VCaP (cell line): ENCODE results near the gene ZC3H13.

Experiments
- H3K27ac ChIP-seq: fragments of 450-650 bp; 2 replicates; pipeline ENCODE4 v1.5.1; 2017
- TF ChIP-seq, protein P1 (sequence below): fragments of 450-650 bp; conservative IDR thresholded peaks from 2 replicates; pipeline ENCODE4 v1.5.1; 2017; ENCODE audit warnings: mild to moderate bottlenecking, moderate library complexity

Gene ZC3H13

DNA sequence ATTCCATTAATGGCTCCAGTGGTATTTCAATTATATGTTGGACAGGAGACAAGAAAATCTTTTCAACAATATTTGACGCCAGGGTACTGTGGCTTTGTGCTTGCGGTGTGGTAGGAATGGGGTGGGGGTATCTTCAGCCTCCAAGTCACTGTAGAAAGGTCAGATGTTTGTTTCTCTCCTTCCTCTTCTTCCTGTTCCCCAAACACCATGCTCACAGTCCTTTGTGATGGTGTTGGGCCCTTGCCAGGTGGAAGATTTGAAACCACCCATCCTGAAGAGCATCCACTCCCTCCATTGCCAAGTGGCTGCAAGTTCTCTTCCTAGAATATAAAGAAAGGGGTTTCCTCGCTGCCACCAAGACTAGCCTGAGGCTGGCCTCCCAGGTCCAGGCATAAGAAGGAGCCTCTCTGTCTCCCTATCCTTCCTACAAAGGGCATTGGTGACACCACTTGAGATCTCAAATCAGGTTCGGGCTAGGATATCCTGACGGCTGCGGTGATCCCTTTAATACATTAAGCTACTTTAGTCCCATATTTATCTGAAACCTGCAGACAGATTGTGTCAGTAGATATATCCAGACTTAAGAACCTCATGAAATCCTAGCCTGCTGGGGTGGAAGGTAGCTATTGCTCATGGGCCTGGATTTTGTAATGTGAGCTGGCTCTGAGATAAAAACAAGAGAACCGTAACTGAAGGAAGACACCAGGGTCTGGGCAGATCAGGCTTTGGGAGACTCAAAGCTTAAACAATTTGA is 136.7 kb downstream of the ZC3H13 start:
- TF ChIP-seq, protein P1, sequence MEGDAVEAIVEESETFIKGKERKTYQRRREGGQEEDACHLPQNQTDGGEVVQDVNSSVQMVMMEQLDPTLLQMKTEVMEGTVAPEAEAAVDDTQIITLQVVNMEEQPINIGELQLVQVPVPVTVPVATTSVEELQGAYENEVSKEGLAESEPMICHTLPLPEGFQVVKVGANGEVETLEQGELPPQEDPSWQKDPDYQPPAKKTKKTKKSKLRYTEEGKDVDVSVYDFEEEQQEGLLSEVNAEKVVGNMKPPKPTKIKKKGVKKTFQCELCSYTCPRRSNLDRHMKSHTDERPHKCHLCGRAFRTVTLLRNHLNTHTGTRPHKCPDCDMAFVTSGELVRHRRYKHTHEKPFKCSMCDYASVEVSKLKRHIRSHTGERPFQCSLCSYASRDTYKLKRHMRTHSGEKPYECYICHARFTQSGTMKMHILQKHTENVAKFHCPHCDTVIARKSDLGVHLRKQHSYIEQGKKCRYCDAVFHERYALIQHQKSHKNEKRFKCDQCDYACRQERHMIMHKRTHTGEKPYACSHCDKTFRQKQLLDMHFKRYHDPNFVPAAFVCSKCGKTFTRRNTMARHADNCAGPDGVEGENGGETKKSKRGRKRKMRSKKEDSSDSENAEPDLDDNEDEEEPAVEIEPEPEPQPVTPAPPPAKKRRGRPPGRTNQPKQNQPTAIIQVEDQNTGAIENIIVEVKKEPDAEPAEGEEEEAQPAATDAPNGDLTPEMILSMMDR = no peak
- no peak overlapping the region for H3K27ac ChIP-seq

DNA sequence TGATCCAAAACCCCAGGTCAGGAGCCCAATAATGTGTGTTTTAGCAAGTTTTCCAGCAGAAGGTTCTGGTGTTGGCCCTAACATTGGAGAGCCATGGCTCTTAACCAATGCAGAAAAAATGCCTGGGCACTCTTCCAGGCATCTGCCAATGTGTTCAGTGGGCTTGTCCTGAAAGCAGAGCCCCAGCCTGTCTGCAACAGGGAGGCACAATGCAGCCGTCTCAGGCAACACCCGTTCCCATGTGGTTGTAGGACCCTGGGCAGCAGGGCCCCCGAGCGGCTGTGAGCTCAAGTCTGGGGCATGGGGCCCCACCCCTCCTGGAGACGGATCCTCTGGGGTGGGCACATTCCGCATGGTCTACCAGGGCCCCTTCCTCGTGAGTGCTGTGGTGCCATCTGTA is 142.9 kb downstream of the ZC3H13 start:
- TF ChIP-seq, protein P1 = no peak
- H3K27ac ChIP-seq = no peak overlapping the region

DNA sequence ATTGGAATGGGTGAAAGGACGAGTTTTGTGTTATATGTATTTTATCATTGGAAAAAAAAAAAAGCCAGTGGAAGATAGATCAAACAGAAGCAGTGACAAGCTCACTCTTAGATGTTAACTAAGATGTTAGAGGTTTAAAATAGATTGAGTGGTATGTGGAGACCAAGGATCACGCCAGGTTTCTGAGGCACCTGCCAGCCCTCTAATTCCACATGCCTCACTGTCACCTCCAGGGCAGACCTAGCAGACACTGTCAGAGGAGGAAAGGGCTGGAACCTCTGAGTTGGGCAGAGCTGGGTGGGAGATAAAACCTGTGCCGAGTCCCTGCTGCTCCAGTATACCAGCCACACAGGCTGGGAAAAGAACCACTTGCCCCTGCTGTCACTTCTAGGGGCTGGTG is 143.5 kb downstream of the ZC3H13 start:
- H3K27ac ChIP-seq = no peak overlapping the region
- TF ChIP-seq, protein P1 = no peak

DNA sequence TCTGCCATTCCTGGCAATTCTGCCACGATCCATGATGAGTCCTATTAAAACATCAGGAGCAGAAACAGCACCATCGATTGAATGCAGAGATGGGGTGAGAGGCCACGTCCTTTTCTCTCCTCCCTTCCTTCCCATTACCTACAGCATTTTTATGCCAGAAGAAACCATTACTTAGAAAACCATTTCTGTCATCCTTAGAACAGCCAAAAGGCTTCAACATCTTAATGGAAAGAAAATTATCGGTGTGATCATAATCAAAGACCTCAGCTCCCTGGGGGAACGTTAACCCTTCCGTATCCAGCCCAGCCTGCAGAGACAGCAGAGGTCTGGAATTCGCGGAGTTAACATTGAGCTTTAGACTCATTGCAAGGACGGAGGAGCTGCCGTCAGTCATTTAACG is 145.0 kb downstream of the ZC3H13 start:
- TF ChIP-seq, protein P1 = no peak
- H3K27ac ChIP-seq = no peak overlapping the region
